DND-41 (cell line): ENCODE data around the gene EPB41L5.
A peak's percentile ranks its signal among the peaks of the same experiment; 100 is the strongest.

Experiments
- ATAC-seq: fragments of 200-7000 bp; cut with Tn5 transposase; 3 replicates; pipeline ENCODE4 v1.9.1; 2021; ENCODE audit warnings: low read depth; ENCODE audit not compliant: insufficient read depth
- DNase-seq: peaks from one replicate; pipeline ENCODE4 v3.0.0-alpha.2; 2020
- H2AFZ ChIP-seq: 2 replicates; pipeline ENCODE4 v1.6.0; 2012; ENCODE audit warnings: low read depth, low read length
- H3K27ac ChIP-seq: 2 replicates; pipeline ENCODE4 v1.5.1; 2012; ENCODE audit warnings: low read length, inconsistent platforms
- H3K27me3 ChIP-seq: fragments of 200-600 bp; sonication (generic); 2 replicates; pipeline ENCODE4 v1.6.0; 2012; ENCODE audit warnings: low read length, mild to moderate bottlenecking, inconsistent platforms; ENCODE audit not compliant: insufficient read depth, poor library complexity
- H3K36me3 ChIP-seq: 2 replicates; pipeline ENCODE4 v1.5.1; 2012; ENCODE audit warnings: low read length, inconsistent platforms; ENCODE audit not compliant: insufficient read depth
- H3K4me1 ChIP-seq: 2 replicates; pipeline ENCODE4 v1.5.1; 2012; ENCODE audit warnings: mild to moderate bottlenecking, low read length; ENCODE audit not compliant: insufficient read depth
- H3K4me2 ChIP-seq: 2 replicates; pipeline ENCODE4 v1.6.0; 2012; ENCODE audit warnings: mild to moderate bottlenecking, moderate library complexity, low read length, inconsistent platforms; ENCODE audit not compliant: insufficient read depth
- H3K4me3 ChIP-seq, 2 experiments: fragments of 200-600 bp in 1 of 2; shearing (Covaris generic) in 1 of 2; 2 replicates each; pipeline ENCODE4 v1.5.1; 2012 to 2016; ENCODE audit warnings: inconsistent platforms in 2 of 2, low read length in 2 of 2, mild to moderate bottlenecking in 2 of 2, low read depth in 1 of 2, moderate library complexity in 1 of 2
- H3K79me2 ChIP-seq: 2 replicates; pipeline ENCODE4 v1.6.0; 2012; ENCODE audit warnings: low read length, inconsistent platforms; ENCODE audit not compliant: insufficient read depth
- H3K9ac ChIP-seq: 2 replicates; pipeline ENCODE4 v1.6.0; 2012; ENCODE audit warnings: low read depth, mild to moderate bottlenecking, inconsistent platforms, low read length, moderate library complexity
- H3K9me3 ChIP-seq: 2 replicates; pipeline ENCODE4 v1.5.1; 2012; ENCODE audit warnings: low read length, moderate library complexity, mild to moderate bottlenecking, inconsistent platforms; ENCODE audit not compliant: insufficient read depth, severe bottlenecking
- H4K20me1 ChIP-seq: 2 replicates; pipeline ENCODE4 v1.6.0; 2012; ENCODE audit warnings: low read length; ENCODE audit not compliant: insufficient read depth
- EZH2 ChIP-seq: IDR thresholded peaks from 3 replicates; pipeline ENCODE4 v1.6.1; 2012; ENCODE audit warnings: borderline replicate concordance, low read depth, mild to moderate bottlenecking, moderate library complexity, low read length, inconsistent platforms; ENCODE audit not compliant: severe bottlenecking
- TF ChIP-seq, protein P1 (sequence below): IDR thresholded peaks from 2 replicates; pipeline ENCODE4 v1.5.1; 2012; ENCODE audit warnings: borderline replicate concordance, low read length, moderate library complexity, mild to moderate bottlenecking; ENCODE audit not compliant: poor library complexity, severe bottlenecking; ENCODE audit errors: extremely low read depth

EPB41L5 gene

DNA sequence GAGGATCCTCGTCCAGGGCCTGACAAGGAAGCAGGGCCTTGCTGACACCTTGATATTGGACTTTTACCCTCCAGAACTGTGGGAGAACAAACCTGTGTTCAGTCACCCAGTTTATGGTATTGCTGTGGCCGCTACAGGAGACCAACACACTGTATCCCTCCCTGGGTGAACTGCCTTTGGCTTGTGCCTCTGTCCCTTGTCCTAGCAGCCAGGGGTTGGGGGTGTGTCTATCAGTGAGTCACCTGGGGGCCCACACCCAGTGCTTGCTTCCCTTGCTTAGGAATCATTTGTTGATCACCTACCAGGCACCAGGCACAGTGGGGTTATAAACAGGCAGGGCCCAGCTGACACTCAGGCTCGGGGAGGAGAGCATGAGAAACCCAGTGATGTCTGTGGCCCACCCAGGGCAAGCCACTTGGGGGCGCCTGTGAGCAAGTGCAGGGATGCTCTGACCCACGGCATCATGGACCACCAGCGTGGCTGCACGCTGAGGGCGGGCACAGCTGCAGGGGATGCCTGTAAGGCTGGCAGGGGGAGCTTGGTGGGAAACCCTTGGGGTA is 193.2 kb downstream of the EPB41L5 start:
- TF ChIP-seq, protein P1, sequence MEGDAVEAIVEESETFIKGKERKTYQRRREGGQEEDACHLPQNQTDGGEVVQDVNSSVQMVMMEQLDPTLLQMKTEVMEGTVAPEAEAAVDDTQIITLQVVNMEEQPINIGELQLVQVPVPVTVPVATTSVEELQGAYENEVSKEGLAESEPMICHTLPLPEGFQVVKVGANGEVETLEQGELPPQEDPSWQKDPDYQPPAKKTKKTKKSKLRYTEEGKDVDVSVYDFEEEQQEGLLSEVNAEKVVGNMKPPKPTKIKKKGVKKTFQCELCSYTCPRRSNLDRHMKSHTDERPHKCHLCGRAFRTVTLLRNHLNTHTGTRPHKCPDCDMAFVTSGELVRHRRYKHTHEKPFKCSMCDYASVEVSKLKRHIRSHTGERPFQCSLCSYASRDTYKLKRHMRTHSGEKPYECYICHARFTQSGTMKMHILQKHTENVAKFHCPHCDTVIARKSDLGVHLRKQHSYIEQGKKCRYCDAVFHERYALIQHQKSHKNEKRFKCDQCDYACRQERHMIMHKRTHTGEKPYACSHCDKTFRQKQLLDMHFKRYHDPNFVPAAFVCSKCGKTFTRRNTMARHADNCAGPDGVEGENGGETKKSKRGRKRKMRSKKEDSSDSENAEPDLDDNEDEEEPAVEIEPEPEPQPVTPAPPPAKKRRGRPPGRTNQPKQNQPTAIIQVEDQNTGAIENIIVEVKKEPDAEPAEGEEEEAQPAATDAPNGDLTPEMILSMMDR, result peak; percentile 73
- no peak for TF ChIP-seq EZH2
- Histone ChIP-seq H3K9ac (no peak overlapping the region), H4K20me1 (0 out of 2 replicates have a peak, but pooled peaks cover 2% of the 10 kb centered on the region), H3K4me2 (no peak overlapping the region), H3K27me3 (no peaks in the 10 kb centered on the region), H3K79me2 (no peaks in the 10 kb centered on the region), H3K9me3 (no peaks in the 10 kb centered on the region), H2AFZ (no peak overlapping the region), H3K4me3 (no peak overlapping the region), H3K36me3 (no peaks in the 10 kb centered on the region), H3K27ac (no peak overlapping the region), H3K4me1 (no peaks in the 10 kb centered on the region)
- peak; percentile 52 for DNase-seq
- ATAC-seq, result peak; percentile 79

DNA sequence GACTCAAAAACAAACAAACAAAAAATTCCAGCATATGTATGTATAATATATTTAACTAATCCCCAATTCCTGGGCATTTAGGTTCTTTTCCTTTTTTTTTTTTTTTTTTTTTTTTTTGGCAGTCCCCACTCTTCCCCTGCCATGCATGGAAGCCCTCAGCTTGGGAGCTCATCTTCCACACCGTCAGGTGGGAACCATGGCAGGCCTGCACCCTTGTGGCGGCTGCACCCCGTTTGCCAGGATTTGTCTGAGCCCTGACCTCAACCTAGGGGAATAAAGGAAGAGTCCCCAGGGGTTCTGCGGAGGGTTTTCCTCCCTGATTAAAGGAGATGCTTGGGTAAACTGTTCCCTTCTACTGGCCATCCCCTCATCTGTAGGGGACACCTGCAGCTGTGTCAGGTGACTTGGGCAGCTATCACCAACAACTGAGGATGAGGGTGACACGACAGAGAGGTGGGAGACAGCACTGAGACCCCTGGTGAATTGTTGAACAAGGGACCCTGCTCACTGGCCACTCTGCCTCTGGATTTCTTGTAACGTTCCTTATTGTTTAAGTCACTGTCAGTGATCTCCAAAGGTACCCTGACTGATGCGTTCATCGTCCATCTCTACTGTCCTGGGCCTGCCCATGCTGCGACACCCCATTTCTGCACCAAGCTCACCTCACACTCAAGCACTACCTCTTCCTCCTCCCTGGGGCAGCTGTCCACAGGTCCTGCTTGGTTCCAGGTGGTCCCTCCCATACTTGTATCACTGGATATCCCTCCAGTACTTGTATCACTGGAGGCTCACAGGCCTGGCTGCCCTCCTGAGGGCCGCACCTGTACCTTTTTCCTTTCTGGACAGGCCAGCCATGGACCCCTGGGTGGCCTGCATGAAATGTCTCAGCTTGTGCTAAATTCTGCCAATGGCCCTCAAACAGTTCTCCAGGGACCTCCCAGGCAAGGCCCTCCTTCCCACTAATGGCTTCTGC is 195.8 kb downstream of the EPB41L5 start:
- Histone ChIP-seq H3K9ac (no peak overlapping the region), H3K79me2 (no peaks in the 10 kb centered on the region; the same call in 1 of the 2 replicates), H2AFZ (no peak overlapping the region), H3K4me3 (no peak overlapping the region), H3K4me1 (no peaks in the 10 kb centered on the region), H3K4me2 (no peak overlapping the region), H3K9me3 (no peaks in the 10 kb centered on the region), H4K20me1 (peaks cover 2% of the 10 kb centered on the region; the same call in 1 of the 2 replicates), H3K27ac (no peak overlapping the region), H3K36me3 (no peaks in the 10 kb centered on the region), H3K27me3 (no peaks in the 10 kb centered on the region)
- no peak for DNase-seq
- ATAC-seq, result no peak
- TF ChIP-seq, protein P1, result no peak
- no peak for TF ChIP-seq EZH2

DNA sequence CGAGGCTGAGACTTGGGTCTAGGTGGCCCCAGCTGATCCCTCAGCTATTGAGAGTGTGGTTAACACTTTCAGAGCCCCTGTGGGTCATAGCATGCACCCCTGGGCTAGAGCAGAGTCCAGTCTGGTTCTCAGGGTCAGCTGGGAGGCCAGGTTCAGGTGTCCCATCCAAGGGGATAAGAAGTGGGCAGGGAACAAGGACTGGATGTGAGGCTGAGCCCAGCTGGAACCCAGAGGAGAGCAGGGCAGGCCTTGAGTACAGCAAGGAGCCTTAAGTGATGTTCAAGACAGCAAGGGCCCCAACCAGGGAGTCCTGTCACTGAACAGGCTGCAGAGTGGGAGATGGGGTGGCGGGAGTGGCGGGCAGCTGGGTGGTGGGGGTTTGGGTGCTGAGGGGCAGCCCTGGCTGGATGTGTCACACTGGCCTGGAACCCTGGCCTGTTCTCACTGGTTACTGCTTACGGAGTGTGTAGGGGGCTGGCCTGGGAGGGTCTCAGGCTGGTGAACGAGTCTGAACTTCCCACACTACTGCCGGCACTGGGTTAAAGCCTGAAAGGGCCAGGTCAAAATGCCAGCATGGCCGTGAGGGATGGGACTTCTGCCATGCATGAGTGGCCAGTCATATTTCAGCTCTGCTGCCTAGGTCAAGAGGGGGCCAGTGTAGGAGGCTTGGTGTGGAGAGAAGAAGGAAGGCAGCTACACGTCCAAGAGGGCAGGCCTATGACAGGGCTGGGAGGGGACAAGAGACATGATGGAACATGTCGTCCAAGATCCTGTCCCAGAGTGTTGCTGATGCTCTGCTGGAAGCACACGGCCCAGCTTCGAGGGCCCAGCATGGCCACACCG is 196.8 kb downstream of the EPB41L5 start:
- H3K27ac ChIP-seq, result no peak overlapping the region
- H3K79me2 ChIP-seq, result no peaks in the 10 kb centered on the region; the same call in 1 of the 2 replicates
- no peaks in the 10 kb centered on the region for H3K27me3 ChIP-seq
- peaks cover 2% of the 10 kb centered on the region; the same call in 1 of the 2 replicates for H4K20me1 ChIP-seq
- H2AFZ ChIP-seq, result no peak overlapping the region
- TF ChIP-seq, protein P1, result no peak
- TF ChIP-seq EZH2, result no peak
- no peak overlapping the region for H3K4me2 ChIP-seq
- H3K9ac ChIP-seq, result no peak overlapping the region
- no peak for DNase-seq
- H3K9me3 ChIP-seq, result no peaks in the 10 kb centered on the region
- no peak for ATAC-seq
- H3K4me1 ChIP-seq, result no peaks in the 10 kb centered on the region
- H3K36me3 ChIP-seq, result no peaks in the 10 kb centered on the region
- no peak overlapping the region for H3K4me3 ChIP-seq
